Keratinocyte (primary cell): ENCODE results near the gene CNIH4.

Source experiments
- CTCF ChIP-seq, 3 experiments: IDR thresholded peaks in 1 of 3; conservative IDR thresholded peaks in 1 of 3; optimal IDR thresholded peaks in 1 of 3; 2 replicates in 2 of 3; 3 replicates in 1 of 3; pipeline versions ENCODE3 to v1.5.1; 2011; ENCODE audit warnings: low read length in 3 of 3, mild to moderate bottlenecking in 3 of 3, moderate library complexity in 2 of 3, control low read depth in 1 of 3, inconsistent platforms in 1 of 3; ENCODE audit not compliant: insufficient read depth in 2 of 3; ENCODE audit errors: extremely low read depth in 1 of 3
- EZH2 ChIP-seq: IDR thresholded peaks from one replicate; pipeline ENCODE4 v1.6.1; 2012; ENCODE audit warnings: inconsistent platforms, mild to moderate bottlenecking, low read length, moderate library complexity

- TF ChIP-seq CTCF (optimal IDR thresholded peaks at IDR 0.05 in 1 of 3, IDR thresholded peaks at IDR 0.05 in 1 of 3, conservative IDR thresholded peaks at IDR 0.05 in 1 of 3; ENCODE audit: extremely low read depth in 1 of 3, insufficient read depth in 2 of 3, low read length in 3 of 3) (no peak), EZH2 (no peak)
Measured at GRCh38 chr1:224312025-224312424, 44.7 kb upstream of the CNIH4 start.
